Measurements from ENCODE around the gene SPEN. TPM values are rescaled to one million over a fixed set of nuclear protein-coding genes. Genes with fewer than 3 reads are reported as not detected.

Gene SPEN
- total RNA-seq, 1 donor from 2014 or later: 54.0 TPM

DNA sequence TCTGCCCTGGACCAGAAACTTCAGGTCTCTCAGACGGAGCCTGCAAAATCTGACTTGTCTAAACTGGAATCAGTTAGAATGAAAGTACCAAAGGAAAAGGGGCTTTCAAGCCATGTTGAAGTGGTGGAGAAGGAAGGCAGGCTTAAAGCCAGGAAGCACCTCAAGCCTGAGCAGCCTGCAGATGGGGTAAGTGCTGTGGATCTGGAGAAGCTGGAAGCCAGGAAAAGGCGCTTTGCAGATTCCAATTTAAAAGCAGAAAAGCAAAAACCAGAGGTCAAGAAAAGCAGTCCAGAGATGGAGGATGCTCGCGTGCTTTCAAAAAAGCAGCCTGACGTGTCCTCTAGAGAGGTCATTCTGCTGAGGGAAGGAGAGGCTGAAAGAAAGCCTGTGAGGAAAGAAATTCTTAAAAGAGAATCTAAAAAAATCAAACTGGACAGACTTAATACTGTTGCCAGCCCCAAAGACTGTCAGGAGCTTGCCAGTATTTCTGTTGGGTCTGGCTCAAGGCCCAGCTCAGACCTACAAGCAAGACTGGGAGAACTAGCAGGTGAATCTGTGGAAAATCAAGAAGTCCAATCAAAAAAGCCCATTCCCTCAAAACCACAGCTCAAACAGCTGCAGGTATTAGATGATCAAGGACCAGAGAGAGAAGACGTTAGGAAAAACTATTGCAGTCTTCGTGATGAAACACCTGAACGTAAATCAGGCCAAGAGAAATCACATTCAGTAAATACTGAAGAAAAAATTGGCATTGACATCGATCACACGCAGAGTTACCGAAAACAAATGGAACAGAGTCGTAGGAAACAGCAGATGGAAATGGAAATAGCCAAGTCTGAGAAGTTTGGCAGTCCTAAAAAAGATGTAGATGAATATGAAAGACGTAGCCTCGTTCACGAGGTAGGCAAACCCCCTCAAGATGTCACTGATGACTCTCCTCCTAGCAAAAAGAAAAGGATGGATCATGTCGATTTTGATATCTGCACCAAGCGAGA lies 81.8 kb downstream of the SPEN start:
- Mint-ChIP-seq H3K27me3 (ENCODE audit: unreplicated experiment) (no peaks in the 10 kb centered on the region), H3K27ac (ENCODE audit: unreplicated experiment) (no peak overlapping the region), H3K4me1 (ENCODE audit: unreplicated experiment) (peaks cover 6% of the 10 kb centered on the region), H3K4me3 (ENCODE audit: unreplicated experiment) (no peak overlapping the region), H3K9me3 (ENCODE audit: unreplicated experiment) (no peaks in the 10 kb centered on the region), H3K36me3 (ENCODE audit: unreplicated experiment) (peaks cover 70% of the 10 kb centered on the region)
- TF ChIP-seq, protein P1, sequence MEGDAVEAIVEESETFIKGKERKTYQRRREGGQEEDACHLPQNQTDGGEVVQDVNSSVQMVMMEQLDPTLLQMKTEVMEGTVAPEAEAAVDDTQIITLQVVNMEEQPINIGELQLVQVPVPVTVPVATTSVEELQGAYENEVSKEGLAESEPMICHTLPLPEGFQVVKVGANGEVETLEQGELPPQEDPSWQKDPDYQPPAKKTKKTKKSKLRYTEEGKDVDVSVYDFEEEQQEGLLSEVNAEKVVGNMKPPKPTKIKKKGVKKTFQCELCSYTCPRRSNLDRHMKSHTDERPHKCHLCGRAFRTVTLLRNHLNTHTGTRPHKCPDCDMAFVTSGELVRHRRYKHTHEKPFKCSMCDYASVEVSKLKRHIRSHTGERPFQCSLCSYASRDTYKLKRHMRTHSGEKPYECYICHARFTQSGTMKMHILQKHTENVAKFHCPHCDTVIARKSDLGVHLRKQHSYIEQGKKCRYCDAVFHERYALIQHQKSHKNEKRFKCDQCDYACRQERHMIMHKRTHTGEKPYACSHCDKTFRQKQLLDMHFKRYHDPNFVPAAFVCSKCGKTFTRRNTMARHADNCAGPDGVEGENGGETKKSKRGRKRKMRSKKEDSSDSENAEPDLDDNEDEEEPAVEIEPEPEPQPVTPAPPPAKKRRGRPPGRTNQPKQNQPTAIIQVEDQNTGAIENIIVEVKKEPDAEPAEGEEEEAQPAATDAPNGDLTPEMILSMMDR (IDR thresholded peaks at IDR 0.05): no peak
- DNase-seq (ENCODE audit: extremely low spot score, unreplicated experiment): no peak

DNA sequence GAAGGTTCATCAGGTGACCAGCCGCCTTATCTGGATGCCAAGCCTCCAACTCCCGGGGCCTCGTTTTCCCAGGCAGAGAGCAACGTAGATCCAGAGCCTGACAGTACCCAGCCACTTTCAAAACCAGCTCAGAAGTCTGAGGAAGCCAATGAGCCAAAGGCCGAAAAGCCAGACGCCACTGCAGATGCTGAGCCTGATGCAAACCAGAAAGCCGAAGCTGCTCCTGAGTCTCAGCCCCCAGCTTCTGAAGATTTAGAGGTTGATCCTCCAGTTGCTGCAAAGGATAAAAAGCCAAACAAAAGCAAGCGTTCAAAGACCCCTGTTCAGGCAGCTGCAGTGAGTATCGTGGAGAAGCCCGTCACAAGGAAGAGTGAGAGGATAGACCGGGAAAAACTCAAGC lies 83.9 kb downstream of the SPEN start:
- no peak for DNase-seq (ENCODE audit: extremely low spot score, unreplicated experiment)
- H3K4me3 Mint-ChIP-seq (ENCODE audit: unreplicated experiment): no peak overlapping the region
- H3K27me3 Mint-ChIP-seq (ENCODE audit: unreplicated experiment): no peaks in the 10 kb centered on the region
- no peak overlapping the region for H3K27ac Mint-ChIP-seq (ENCODE audit: unreplicated experiment)
- H3K36me3 Mint-ChIP-seq (ENCODE audit: unreplicated experiment): peaks cover 78% of the 10 kb centered on the region
- TF ChIP-seq, protein P1 (IDR thresholded peaks at IDR 0.05): no peak
- H3K9me3 Mint-ChIP-seq (ENCODE audit: unreplicated experiment): no peaks in the 10 kb centered on the region
- H3K4me1 Mint-ChIP-seq (ENCODE audit: unreplicated experiment): no peaks in the 10 kb centered on the region

DNA sequence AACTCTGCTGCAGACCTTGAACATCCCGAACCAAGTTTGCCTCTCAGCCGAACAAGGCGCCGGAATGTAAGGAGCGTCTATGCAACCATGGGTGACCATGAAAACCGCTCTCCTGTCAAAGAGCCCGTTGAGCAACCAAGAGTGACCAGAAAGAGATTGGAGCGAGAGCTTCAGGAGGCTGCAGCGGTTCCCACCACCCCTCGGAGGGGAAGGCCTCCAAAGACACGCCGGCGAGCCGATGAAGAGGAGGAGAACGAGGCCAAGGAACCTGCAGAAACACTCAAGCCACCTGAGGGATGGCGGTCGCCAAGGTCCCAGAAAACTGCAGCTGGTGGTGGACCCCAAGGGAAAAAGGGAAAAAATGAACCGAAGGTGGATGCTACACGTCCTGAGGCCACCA lies 84.4 kb downstream of the SPEN start:
- Mint-ChIP-seq H3K9me3 (ENCODE audit: unreplicated experiment) (no peaks in the 10 kb centered on the region), H3K36me3 (ENCODE audit: unreplicated experiment) (peaks cover 80% of the 10 kb centered on the region), H3K27me3 (ENCODE audit: unreplicated experiment) (no peaks in the 10 kb centered on the region), H3K4me1 (ENCODE audit: unreplicated experiment) (peaks cover 4% of the 10 kb centered on the region), H3K4me3 (ENCODE audit: unreplicated experiment) (no peak overlapping the region), H3K27ac (ENCODE audit: unreplicated experiment) (no peak overlapping the region)
- TF ChIP-seq, protein P1 (IDR thresholded peaks at IDR 0.05): no peak
- no peak for DNase-seq (ENCODE audit: extremely low spot score, unreplicated experiment)

DNA sequence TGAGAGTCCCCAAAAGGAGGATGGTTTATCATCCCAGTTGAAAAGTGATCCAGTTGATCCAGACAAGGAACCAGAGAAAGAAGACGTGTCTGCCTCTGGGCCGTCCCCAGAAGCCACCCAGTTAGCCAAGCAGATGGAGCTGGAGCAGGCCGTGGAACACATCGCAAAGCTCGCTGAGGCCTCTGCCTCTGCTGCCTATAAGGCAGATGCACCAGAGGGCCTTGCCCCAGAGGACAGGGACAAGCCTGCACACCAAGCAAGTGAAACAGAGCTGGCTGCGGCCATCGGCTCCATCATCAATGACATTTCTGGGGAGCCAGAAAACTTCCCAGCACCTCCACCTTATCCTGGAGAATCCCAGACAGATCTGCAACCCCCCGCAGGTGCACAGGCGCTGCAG lies 85.1 kb downstream of the SPEN start:
- no peak for DNase-seq (ENCODE audit: extremely low spot score, unreplicated experiment)
- H3K9me3 Mint-ChIP-seq (ENCODE audit: unreplicated experiment): no peaks in the 10 kb centered on the region
- H3K4me1 Mint-ChIP-seq (ENCODE audit: unreplicated experiment): peaks cover 10% of the 10 kb centered on the region
- H3K4me3 Mint-ChIP-seq (ENCODE audit: unreplicated experiment): no peak overlapping the region
- H3K36me3 Mint-ChIP-seq (ENCODE audit: unreplicated experiment): peaks cover 80% of the 10 kb centered on the region
- no peaks in the 10 kb centered on the region for H3K27me3 Mint-ChIP-seq (ENCODE audit: unreplicated experiment)
- no peak overlapping the region for H3K27ac Mint-ChIP-seq (ENCODE audit: unreplicated experiment)
- TF ChIP-seq, protein P1 (IDR thresholded peaks at IDR 0.05): no peak

DNA sequence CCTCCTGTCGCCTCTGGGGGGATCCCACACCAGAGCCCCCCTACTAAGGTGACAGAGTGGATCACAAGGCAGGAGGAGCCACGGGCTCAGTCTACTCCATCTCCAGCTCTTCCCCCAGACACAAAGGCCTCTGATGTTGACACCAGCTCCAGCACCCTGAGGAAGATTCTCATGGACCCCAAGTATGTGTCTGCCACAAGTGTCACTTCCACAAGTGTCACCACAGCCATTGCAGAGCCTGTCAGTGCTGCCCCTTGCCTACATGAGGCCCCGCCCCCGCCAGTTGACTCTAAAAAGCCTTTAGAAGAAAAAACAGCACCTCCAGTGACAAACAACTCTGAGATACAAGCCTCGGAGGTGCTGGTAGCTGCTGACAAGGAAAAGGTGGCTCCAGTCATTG lies 86.2 kb downstream of the SPEN start:
- no peak overlapping the region for H3K27ac Mint-ChIP-seq (ENCODE audit: unreplicated experiment)
- H3K9me3 Mint-ChIP-seq (ENCODE audit: unreplicated experiment): no peaks in the 10 kb centered on the region
- peaks cover 75% of the 10 kb centered on the region for H3K36me3 Mint-ChIP-seq (ENCODE audit: unreplicated experiment)
- H3K4me3 Mint-ChIP-seq (ENCODE audit: unreplicated experiment): no peak overlapping the region
- H3K27me3 Mint-ChIP-seq (ENCODE audit: unreplicated experiment): no peaks in the 10 kb centered on the region
- peaks cover 20% of the 10 kb centered on the region for H3K4me1 Mint-ChIP-seq (ENCODE audit: unreplicated experiment)
- TF ChIP-seq, protein P1 (IDR thresholded peaks at IDR 0.05): no peak
- DNase-seq (ENCODE audit: extremely low spot score, unreplicated experiment): no peak

Measured in osteocyte (in vitro differentiated cells).